ENCODE results near the gene PARP14. TPM values are rescaled to one million over a fixed set of nuclear protein-coding genes. Genes with fewer than 3 reads are reported as not detected.

PARP14 gene
- total RNA-seq, 1 experiment from 2014 or later: 23.8 TPM

DNA sequence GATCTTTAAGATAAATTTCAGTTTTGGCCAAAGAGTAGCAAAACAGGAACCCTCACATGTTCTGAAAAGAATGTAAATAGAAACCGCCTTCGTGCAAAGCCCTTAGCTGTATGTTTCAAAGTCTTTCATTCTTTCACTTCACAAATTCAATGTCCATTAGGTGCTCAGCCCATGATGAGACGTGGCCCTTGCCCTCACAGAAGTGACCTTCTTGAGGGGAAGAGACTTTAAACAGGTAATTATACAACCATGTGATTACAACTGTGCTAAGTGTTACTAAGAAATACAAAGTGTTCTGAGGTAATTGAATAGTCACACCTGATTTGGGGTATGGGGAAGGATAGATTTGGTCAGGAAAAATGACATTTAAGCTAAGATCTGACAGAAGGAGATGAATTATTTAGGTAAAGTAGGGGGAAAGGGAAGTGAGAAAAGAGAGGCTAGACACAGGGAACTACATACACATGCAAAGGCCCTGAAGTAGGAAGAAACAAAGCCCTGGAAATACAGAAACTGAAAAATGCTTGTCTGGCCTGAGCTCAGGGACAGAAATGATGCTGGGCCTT lies 93.4 kb downstream of the PARP14 start:
- POLR2A ChIA-PET: interaction anchor here (0.5 to 0.6 kb wide), 2 partner anchors 19 to 210 kb away, joined by 3 to 4 read pairs; partner anchors contain the start of genes DTX3L and PARP9
- CTCF ChIA-PET: interaction anchor here (0.6 to 1.1 kb wide), 3 partner anchors 12 to 20 kb away, joined by 3 to 4 read pairs (median 3); partner anchors contain the start of gene HSPBAP1
- Histone ChIP-seq H3K36me3 (ENCODE audit: control insufficient read depth, insufficient read depth, low read length) (no peaks in the 10 kb centered on the region), H3K9me3 (no peaks in the 10 kb centered on the region), H3K27me3 (replicated peaks; ENCODE audit: control insufficient read depth, insufficient read depth, low read length) (no peaks in the 10 kb centered on the region), H3K4me3 (ENCODE audit: low read depth, low read length) (no peak overlapping the region), H3K4me1 (0 out of 2 replicates have a peak, but pooled peaks cover 3% of the 10 kb centered on the region)
- no peaks in the 10 kb centered on the region for H3K27me3 Mint-ChIP-seq (ENCODE audit: insufficient read depth, unreplicated experiment)
- TF ChIP-seq, protein P1, sequence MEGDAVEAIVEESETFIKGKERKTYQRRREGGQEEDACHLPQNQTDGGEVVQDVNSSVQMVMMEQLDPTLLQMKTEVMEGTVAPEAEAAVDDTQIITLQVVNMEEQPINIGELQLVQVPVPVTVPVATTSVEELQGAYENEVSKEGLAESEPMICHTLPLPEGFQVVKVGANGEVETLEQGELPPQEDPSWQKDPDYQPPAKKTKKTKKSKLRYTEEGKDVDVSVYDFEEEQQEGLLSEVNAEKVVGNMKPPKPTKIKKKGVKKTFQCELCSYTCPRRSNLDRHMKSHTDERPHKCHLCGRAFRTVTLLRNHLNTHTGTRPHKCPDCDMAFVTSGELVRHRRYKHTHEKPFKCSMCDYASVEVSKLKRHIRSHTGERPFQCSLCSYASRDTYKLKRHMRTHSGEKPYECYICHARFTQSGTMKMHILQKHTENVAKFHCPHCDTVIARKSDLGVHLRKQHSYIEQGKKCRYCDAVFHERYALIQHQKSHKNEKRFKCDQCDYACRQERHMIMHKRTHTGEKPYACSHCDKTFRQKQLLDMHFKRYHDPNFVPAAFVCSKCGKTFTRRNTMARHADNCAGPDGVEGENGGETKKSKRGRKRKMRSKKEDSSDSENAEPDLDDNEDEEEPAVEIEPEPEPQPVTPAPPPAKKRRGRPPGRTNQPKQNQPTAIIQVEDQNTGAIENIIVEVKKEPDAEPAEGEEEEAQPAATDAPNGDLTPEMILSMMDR (IDR thresholded peaks at IDR 0.05; ENCODE audit: insufficient read depth in 1 of 2, low read depth in 1 of 2, low read length in 1 of 2, severe bottlenecking in 1 of 2, unreplicated experiment in 1 of 2): no peak
- H3K4me1 Mint-ChIP-seq (ENCODE audit: low read depth, unreplicated experiment): peaks cover 15% of the 10 kb centered on the region
- peak overlapping the region; percentile 11 for H3K27ac Mint-ChIP-seq (ENCODE audit: unreplicated experiment)
- no peak overlapping the region for H3K4me3 Mint-ChIP-seq (ENCODE audit: unreplicated experiment)
- DNase-seq: no peak
- no TSS peak for BruUV-seq (replicated peaks)
- intact Hi-C loops (cut with micrococcal nuclease; ENCODE audit: unreplicated experiment): no loop called here
- H3K36me3 Mint-ChIP-seq (ENCODE audit: insufficient read depth, unreplicated experiment): no peaks in the 10 kb centered on the region
- no peaks in the 10 kb centered on the region for H3K9me3 Mint-ChIP-seq (ENCODE audit: unreplicated experiment)

DNA sequence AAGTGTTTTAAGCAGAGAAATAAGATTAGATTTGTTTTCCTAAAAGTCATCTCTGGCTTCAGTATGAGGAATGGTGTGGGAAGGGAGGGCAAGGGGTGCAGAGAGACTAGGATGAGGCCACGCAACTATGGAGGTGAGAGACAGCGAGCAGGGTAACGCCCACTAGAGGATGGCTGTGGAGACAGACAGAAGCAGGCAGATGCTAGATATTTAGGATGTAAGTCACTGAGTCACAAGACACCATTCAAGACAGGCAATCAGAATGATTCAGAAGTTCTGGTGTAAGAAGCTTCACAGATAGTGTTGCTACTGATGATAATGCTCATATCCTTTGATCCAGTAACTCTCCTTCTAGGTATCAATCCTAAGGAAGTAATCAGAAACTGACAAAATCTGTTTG lies 93.9 kb downstream of the PARP14 start:
- no peaks in the 10 kb centered on the region for H3K36me3 Mint-ChIP-seq (ENCODE audit: insufficient read depth, unreplicated experiment)
- no peak for DNase-seq
- ChIA-PET POLR2A (no interaction called here), CTCF (no interaction called here)
- intact Hi-C loops (cut with micrococcal nuclease; ENCODE audit: unreplicated experiment): no loop called here
- BruUV-seq (replicated peaks): no TSS peak
- TF ChIP-seq, protein P1 (IDR thresholded peaks at IDR 0.05; ENCODE audit: insufficient read depth in 1 of 2, low read depth in 1 of 2, low read length in 1 of 2, severe bottlenecking in 1 of 2, unreplicated experiment in 1 of 2): no peak
- H3K4me1 ChIP-seq: 0 out of 2 replicates have a peak, but pooled peaks cover 3% of the 10 kb centered on the region
- no peaks in the 10 kb centered on the region for H3K9me3 ChIP-seq
- peaks cover 15% of the 10 kb centered on the region for H3K4me1 Mint-ChIP-seq (ENCODE audit: low read depth, unreplicated experiment)
- no peaks in the 10 kb centered on the region for H3K9me3 Mint-ChIP-seq (ENCODE audit: unreplicated experiment)
- H3K4me3 Mint-ChIP-seq (ENCODE audit: unreplicated experiment): no peak overlapping the region
- no peaks in the 10 kb centered on the region for H3K27me3 ChIP-seq (replicated peaks; ENCODE audit: control insufficient read depth, insufficient read depth, low read length)
- H3K27ac Mint-ChIP-seq (ENCODE audit: unreplicated experiment): peak overlapping the region; percentile 11
- H3K36me3 ChIP-seq (ENCODE audit: control insufficient read depth, insufficient read depth, low read length): no peaks in the 10 kb centered on the region
- H3K27me3 Mint-ChIP-seq (ENCODE audit: insufficient read depth, unreplicated experiment): no peaks in the 10 kb centered on the region
- H3K4me3 ChIP-seq (ENCODE audit: low read depth, low read length): no peak overlapping the region

DNA sequence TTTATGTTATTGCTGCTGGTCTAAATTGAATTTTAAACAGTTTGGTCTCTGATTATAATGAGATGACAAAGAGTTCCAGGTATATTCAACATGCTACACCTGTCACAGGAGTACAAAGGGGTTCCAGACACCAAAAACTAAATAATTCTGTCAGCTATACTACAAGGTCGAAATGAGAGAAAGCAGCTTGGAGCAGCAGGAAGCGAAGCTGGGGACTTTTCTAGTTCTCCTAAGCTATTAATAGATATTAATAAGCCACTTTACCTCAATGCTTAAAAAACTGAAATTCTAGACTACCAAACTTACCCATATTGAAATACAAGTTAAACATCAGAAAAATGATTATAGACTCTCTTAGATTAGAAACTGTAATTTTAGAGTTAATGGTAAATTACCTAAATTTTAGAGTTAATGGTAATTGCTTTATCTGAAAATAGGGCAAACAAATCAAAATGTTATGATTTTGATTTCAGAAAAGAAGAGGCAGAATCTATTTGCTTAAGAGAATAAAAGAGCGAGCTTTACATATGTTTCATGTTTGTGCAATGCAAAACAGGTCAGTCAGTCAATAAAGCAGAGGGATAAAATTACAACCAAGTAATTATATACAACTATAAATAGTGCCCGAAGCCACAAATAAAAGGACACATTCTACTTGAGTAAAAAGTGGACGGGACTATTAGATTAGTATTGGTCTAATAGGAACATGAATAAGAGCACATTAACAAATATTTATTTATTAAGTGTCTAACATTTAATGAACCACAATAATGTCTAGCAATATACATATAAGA lies 96.2 kb downstream of the PARP14 start:
- ChIA-PET CTCF (interaction anchor here (0.6 kb wide), 1 partner anchor 361 kb away, joined by 3 read pairs; the partner anchor contains the start of gene WDR5B), POLR2A (no interaction called here)
- Histone ChIP-seq H3K4me3 (ENCODE audit: low read depth, low read length) (no peak overlapping the region), H3K36me3 (ENCODE audit: control insufficient read depth, insufficient read depth, low read length) (no peaks in the 10 kb centered on the region), H3K4me1 (0 out of 2 replicates have a peak, but pooled peaks cover 3% of the 10 kb centered on the region), H3K9me3 (no peaks in the 10 kb centered on the region), H3K27me3 (replicated peaks; ENCODE audit: control insufficient read depth, insufficient read depth, low read length) (no peaks in the 10 kb centered on the region)
- H3K4me3 Mint-ChIP-seq (ENCODE audit: unreplicated experiment): no peak overlapping the region
- H3K36me3 Mint-ChIP-seq (ENCODE audit: insufficient read depth, unreplicated experiment): peaks cover 6% of the 10 kb centered on the region
- intact Hi-C loops (cut with micrococcal nuclease; ENCODE audit: unreplicated experiment): no loop called here
- TF ChIP-seq, protein P1 (IDR thresholded peaks at IDR 0.05; ENCODE audit: insufficient read depth in 1 of 2, low read depth in 1 of 2, low read length in 1 of 2, severe bottlenecking in 1 of 2, unreplicated experiment in 1 of 2): no peak
- peaks cover 15% of the 10 kb centered on the region for H3K4me1 Mint-ChIP-seq (ENCODE audit: low read depth, unreplicated experiment)
- H3K27ac Mint-ChIP-seq (ENCODE audit: unreplicated experiment): no peak overlapping the region
- H3K27me3 Mint-ChIP-seq (ENCODE audit: insufficient read depth, unreplicated experiment): no peaks in the 10 kb centered on the region
- no TSS peak for BruUV-seq (replicated peaks)
- no peaks in the 10 kb centered on the region for H3K9me3 Mint-ChIP-seq (ENCODE audit: unreplicated experiment)
- no peak for DNase-seq

Data from Caco-2 (cell line).